ENCODE measurements around the gene MPPED2.

MPPED2 gene

GRCh38 chr11:30487200-30487898 is 98.8 kb downstream of the MPPED2 start:
- in situ Hi-C loops (cut with HindIII; ENCODE audit: low sequenced_read_pairs) = no loop called here
- DNase-seq (ENCODE audit: low read depth, low spot score) = peak; percentile 43
- TF ChIP-seq CTCF (IDR thresholded peaks at IDR 0.05; ENCODE audit: low read depth, low read length) = no peak
- H3K4me3 ChIP-seq (ENCODE audit: low read depth, low read length) = no peak overlapping the region

DNA sequence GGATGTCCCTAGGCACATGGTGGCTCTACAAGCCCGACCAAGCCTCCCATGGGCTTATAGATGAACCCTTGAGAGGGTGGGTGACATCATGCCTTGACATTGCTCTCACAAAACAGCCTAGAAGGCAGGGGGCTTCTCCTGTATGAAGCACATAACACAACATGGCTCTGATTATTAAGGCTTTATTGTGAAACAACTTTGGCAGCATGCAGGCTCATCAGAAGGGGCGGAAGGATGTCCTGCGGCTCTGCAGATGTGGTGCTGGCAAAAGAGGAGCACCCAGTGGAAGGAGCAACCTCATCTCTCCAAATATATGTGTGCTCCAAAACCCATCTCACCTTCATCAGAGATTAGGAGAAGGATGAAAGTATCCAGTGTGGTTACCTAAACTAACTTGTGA is 100.4 kb downstream of the MPPED2 start:
- no peak for TF ChIP-seq CTCF (IDR thresholded peaks at IDR 0.05; ENCODE audit: low read depth, low read length)
- H3K4me3 ChIP-seq (ENCODE audit: low read depth, low read length) = no peak overlapping the region
- in situ Hi-C loops (cut with HindIII; ENCODE audit: low sequenced_read_pairs) = no loop called here
- DNase-seq (ENCODE audit: low read depth, low spot score) = no peak

GRCh38 chr11:30485222-30485621 is 100.9 kb downstream of the MPPED2 start:
- no peak for DNase-seq (ENCODE audit: low read depth, low spot score)
- in situ Hi-C loops (cut with HindIII; ENCODE audit: low sequenced_read_pairs) = no loop called here
- no peak for TF ChIP-seq CTCF (IDR thresholded peaks at IDR 0.05; ENCODE audit: low read depth, low read length)
- H3K4me3 ChIP-seq (ENCODE audit: low read depth, low read length) = no peak overlapping the region

DNA sequence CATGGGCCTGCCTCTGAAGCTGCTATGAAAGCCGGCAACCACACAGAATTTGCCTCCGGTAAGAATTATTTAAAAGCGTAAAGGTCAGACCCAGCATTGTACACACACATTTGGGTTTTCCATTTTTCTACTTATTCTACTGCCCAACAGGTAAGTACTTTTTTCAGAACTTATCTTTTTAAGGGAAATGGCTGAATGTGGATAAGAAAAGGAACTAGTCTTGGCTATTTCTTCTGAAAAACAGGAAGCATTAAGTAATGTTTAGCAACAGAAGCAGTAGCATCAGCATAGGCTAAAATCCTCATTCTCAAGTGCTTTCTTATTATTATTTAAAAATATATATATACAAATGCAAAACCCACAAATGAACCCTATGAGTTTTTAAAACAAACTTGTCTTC is 103.1 kb downstream of the MPPED2 start:
- in situ Hi-C loops (cut with HindIII; ENCODE audit: low sequenced_read_pairs) = no loop called here
- no peak for TF ChIP-seq CTCF (IDR thresholded peaks at IDR 0.05; ENCODE audit: low read depth, low read length)
- no peak for DNase-seq (ENCODE audit: low read depth, low spot score)
- no peak overlapping the region for H3K4me3 ChIP-seq (ENCODE audit: low read depth, low read length)

GRCh38 chr11:30481796-30482195 is 104.4 kb downstream of the MPPED2 start:
- H3K4me3 ChIP-seq (ENCODE audit: low read depth, low read length) = no peak overlapping the region
- DNase-seq (ENCODE audit: low read depth, low spot score) = no peak
- in situ Hi-C loops (cut with HindIII; ENCODE audit: low sequenced_read_pairs) = no loop called here
- no peak for TF ChIP-seq CTCF (IDR thresholded peaks at IDR 0.05; ENCODE audit: low read depth, low read length)

DNA sequence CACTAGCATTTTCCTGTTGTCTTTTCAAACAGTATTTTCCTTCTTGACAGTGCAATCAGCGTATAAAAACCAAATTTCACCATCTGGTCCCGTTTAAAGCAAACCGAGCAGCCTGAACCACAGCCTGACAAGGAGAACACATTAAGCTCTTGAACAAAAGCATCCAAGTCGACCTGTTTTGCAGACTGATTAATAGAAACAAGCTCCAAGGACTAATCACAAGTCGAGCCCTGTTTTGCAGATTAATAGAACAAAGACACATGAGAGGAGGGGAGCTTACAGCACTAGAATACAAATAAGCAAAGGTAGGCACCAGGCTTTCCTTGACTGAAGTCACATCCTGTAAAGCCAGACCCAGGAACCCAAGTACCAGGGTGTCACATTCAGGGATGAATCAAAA is 104.8 kb downstream of the MPPED2 start:
- no peak for DNase-seq (ENCODE audit: low read depth, low spot score)
- in situ Hi-C loops (cut with HindIII; ENCODE audit: low sequenced_read_pairs) = no loop called here
- H3K4me3 ChIP-seq (ENCODE audit: low read depth, low read length) = no peak overlapping the region
- no peak for TF ChIP-seq CTCF (IDR thresholded peaks at IDR 0.05; ENCODE audit: low read depth, low read length)
